GM12872 (cell line): ENCODE data around the gene COL4A6.

Experiments
- TF ChIP-seq, protein P1 (sequence below): IDR thresholded peaks from 3 replicates; pipeline ENCODE4 v1.5.1; 2011; ENCODE audit warnings: low read depth, mild to moderate bottlenecking, low read length, moderate library complexity; ENCODE audit not compliant: insufficient read depth

COL4A6 gene

DNA sequence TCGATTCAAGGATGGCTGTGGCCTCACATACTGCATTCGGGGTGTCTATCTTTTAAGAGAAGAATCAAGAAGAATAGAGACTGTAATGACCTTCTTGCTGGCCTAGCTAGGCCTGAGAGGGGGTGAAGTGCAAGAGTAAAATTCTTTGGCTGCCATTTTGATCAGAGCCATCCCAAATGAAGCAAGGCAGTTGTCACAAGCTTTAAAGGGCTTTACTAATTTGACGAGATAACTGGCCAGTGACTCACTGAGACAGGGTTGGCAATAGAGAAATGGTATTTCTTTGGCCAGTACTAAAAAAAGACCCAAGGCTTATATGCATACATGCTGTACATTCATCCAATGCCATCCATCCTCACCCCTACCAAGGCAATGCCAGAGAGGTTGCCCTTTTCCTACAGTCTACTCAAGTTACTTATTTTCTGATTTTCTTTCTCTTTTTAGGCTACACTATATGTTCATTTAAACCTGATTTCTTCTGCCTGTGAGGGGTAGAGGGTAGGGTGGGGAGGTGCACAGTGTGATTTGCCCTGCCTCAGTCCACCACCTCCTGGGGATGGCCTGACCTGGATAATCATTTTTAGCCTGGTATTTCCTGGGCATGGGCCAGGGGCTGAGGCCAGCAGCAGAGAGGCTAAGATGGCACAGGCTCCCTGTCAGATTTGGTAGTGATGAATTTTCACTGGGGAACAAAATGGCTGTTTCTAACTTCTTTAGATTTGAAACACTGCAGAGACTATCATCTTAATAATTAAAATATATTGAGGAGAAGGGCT, 314.4 kb downstream of the COL4A6 start:
- TF ChIP-seq, protein P1, sequence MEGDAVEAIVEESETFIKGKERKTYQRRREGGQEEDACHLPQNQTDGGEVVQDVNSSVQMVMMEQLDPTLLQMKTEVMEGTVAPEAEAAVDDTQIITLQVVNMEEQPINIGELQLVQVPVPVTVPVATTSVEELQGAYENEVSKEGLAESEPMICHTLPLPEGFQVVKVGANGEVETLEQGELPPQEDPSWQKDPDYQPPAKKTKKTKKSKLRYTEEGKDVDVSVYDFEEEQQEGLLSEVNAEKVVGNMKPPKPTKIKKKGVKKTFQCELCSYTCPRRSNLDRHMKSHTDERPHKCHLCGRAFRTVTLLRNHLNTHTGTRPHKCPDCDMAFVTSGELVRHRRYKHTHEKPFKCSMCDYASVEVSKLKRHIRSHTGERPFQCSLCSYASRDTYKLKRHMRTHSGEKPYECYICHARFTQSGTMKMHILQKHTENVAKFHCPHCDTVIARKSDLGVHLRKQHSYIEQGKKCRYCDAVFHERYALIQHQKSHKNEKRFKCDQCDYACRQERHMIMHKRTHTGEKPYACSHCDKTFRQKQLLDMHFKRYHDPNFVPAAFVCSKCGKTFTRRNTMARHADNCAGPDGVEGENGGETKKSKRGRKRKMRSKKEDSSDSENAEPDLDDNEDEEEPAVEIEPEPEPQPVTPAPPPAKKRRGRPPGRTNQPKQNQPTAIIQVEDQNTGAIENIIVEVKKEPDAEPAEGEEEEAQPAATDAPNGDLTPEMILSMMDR = no peak

DNA sequence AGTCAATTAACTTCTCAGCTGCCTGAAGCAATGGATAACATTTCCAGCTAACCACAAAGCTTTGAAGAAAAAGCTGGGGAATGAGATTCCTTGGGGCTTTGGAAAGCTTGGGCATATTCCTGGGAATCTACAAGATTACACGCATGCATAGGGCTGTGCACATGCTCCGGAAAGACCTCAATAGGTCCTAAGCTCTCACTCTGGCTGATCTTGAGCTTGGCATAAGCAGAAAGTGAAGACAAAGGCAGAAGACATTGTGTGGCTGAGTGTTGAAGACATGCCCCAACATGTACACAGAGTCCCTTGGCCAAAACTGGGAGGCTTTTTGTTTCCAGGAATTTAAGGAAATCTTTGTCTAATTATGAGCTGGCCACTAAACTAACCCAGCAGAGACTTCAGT, 315.5 kb downstream of the COL4A6 start:
- TF ChIP-seq, protein P1 = no peak

DNA sequence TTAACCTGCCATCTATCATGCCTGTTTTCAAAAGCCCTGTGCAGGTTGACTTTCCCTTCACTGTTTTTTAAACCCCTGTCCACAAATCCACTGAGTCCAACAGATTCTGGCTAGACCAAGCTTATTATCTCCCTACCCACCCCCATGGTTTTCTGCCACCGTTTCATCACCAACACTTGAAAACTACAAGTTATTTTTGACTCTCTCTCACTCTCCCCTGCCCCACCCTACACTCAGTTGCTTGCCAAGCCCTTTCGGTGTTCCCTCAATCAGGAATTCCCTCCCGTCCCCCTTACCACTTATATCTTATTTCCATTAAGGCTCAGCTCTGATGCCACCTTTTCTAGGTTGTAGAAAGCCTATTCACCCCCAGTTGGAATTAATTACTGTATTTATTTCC, 316.9 kb downstream of the COL4A6 start:
- TF ChIP-seq, protein P1 = no peak

DNA sequence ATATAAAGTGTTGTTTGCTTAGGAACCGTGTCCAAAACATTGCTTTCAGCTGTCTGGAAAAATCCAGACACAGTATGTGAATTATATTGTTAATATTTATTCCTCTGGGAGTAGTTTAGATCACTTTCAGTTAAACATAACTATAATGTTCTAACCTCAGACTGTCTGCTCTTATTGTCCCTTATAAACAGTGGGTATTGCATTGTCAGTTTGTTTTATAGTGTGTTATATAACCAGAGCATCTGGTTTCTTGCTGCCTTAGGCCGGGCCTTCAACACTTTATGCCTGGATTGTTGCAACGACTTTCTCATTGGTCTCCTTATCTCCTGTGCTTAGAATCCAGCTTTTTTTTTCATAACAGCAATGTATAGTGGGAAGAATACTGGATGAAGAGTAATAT, 320.2 kb downstream of the COL4A6 start:
- TF ChIP-seq, protein P1 = no peak

DNA sequence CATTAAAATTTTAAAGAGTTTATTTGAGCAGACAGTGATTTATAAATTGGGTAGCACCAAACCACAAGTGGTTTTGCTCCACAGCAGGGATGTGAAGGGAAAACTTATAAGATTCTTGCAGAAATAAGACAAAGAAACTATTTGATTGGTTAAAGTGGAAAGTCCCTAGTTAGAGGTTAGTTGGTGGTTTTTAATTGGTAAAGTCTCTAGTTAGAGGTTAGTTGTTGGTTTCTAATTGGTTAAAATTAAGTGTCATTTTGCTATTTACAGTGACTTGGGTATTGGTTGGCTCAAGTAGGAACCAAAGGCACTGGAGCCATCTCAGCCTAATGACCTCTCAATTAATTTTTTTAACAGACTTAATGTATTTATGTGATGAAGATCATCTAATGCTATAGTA, 323.7 kb downstream of the COL4A6 start:
- TF ChIP-seq, protein P1 = no peak
